GM18502 (cell line): Measurements from ENCODE around the gene PIK3R5.
A peak's percentile ranks its signal among the peaks of the same experiment; 100 is the strongest.

Experiments used
- ATAC-seq: cut with Tn5 transposase; IDR thresholded peaks from one replicate; pipeline ENCODE4 v1.9.1; 2021; ENCODE audit warnings: mild to moderate bottlenecking; ENCODE audit not compliant: unreplicated experiment, poor library complexity

The PIK3R5 gene

GRCh38 chr17:8884336-8884990, 81.0 kb downstream of the PIK3R5 start:
- ATAC-seq = no peak

DNA sequence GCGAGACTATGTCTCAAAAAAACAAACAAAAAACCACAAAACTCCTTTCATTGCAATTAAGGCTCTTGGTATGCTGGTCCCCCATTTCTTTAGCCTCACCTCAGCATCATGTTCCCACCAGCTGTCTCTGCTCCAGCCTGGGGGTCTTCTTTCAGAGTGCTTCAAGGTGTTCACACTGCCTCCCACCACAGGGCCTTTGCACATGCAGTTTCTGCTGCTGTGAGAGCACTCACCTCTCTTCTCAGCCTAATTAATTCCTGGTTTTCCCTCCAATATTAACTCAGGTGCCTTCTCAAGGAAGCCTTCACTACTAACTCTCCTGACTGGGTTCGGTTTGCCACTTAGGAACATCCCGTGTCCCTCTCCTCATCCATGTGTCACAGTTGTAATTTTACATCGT, 82.2 kb downstream of the PIK3R5 start:
- no peak for ATAC-seq

- ATAC-seq = no peak
These were observed 83.9 kb downstream of the PIK3R5 start for GRCh38 chr17:8881606-8882005.

- no peak for ATAC-seq
These were observed 85.0 kb downstream of the PIK3R5 start for GRCh38 chr17:8880466-8880865.

DNA sequence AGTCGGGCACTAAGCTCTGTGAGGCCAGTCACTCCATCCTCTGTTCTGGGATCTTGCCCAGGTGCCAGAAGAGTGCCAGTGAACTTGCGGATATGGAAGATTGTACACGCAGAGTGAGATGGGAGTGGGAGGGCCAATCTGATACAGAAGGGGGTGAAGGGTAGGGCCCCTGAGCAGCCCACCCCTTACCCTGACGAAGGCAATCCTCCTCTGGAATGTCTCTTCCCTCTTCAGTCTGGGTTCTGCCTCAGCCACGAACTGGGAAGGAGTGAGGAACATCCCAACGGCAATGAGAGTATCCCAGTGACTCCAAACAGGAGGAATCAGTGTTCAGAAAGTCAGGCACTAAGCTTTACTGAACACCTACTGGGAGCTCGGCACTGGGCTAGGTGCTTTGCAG, 86.1 kb downstream of the PIK3R5 start:
- ATAC-seq = no peak

DNA sequence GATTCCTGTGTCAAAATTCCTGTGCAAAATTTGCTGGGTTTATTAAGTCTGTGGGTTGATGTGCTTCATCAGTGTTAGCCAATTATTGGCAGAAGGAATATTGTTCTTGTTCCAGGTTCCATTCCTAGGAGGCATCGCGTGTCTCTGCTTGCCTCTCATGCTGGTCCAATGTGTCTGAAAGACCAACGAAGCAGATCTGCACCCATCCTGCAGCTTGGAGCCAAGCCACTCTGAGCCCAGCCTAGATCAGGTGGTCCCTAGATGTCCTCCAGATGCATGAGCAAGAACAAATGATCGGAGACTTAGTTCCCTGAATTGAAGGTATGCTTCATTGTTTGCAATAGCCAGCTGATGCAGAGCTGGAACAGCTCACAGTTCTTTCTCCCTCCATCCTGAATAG, 87.5 kb downstream of the PIK3R5 start:
- ATAC-seq = no peak

- ATAC-seq = no peak
These were observed 89.5 kb downstream of the PIK3R5 start for GRCh38 chr17:8875957-8876356.

- ATAC-seq = no peak
These were observed 90.1 kb downstream of the PIK3R5 start for GRCh38 chr17:8875436-8875835.

DNA sequence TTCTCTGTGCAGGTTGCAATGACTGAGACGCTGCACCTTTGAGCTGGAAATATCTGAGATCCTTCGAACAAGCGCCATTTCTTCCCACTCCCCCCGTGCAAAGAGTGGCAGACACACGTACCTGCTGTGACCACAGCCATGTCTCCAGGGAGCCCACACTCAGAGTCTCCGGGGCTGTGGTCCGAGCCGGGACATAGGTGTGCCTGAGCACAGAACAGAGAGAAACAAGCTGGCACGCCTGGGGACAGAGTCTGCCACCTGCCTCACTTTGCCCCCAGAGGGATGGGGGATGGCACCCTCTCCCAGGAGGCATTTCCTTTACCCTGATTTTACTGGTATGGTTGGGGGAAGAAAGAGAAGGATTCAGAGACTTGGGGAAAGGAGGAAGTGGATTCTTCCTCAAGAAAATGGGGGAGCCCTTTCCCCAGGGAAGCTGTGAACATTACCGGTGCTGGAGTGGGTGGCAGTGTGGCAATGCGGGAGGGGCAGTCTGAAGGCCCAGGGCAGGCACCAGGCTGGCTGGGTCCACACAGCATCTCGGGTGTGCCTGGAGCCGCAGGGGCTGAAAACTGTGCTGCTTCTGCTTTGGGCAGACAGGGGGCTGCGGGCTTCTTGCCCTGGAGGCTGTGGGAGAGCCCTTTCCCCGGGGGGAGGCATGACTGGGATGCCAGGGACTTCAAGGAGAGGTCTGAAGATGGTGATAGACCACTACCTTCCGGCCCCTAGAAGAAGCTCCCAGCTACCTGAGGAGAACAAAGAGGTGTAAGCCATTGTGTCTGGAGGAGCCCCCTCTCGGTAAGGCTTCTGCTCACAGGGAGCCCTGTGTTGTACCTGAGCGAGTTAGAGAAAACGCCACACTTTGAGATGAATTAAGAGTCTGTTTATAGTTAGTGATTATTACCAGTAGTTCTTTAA, 91.4 kb downstream of the PIK3R5 start:
- ATAC-seq = no peak

- no peak for ATAC-seq
These were observed 92.6 kb downstream of the PIK3R5 start for GRCh38 chr17:8872705-8873435.

DNA sequence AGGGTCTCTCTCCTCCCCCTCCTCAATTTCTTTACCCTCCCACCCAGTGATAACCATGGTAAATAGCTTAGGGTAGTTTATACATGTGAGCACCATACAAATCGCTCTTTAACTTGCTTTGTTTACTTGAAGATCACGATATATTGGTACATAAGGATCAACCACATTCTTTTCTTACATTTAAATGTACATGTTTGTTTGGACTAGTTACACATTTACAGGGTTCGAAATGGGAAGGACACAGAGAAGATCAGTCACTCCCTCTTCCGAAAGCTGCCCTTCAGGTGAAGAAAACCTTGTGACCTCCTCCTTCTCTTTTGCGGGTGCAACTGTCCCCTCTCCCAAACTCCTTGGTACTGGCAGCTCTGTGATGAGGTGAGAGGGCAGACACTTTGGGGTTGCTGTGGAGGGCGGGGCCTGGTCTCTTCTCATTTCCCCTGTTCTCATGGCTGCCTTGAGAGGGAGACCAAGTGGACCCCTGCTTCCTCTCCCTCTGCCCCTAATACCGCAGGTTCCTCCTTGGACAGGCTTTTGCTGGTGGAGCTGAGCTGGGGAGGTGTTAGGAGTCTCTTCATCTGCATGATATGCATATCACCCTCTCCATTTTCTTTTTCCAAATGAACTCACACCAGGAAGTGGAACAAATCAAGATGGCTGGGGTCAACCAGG, 93.3 kb downstream of the PIK3R5 start:
- ATAC-seq = no peak

DNA sequence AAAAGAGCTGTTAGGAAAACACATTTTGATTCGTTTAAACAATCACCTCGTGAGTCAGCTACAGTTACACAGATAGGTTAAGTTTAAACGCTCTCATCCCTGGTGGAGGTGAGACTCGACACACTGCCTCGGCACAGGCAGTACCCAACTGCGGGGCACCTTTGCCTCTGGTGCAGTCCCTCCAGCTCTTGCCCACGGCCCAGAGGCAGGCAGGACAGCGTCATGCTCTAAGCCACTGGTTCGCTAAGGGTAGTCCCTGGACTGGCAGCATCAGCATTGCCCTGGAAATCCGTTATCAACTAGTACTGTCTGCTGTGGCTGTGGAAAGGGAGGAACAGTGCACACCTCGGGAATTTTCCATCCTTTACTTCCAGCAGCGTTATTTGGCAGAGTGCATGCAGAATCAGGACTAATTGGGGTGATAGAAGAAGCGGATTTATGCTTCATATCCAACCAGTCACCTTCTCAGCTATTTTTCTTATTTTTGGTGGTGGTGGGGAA, 94.4 kb downstream of the PIK3R5 start:
- ATAC-seq = no peak

DNA sequence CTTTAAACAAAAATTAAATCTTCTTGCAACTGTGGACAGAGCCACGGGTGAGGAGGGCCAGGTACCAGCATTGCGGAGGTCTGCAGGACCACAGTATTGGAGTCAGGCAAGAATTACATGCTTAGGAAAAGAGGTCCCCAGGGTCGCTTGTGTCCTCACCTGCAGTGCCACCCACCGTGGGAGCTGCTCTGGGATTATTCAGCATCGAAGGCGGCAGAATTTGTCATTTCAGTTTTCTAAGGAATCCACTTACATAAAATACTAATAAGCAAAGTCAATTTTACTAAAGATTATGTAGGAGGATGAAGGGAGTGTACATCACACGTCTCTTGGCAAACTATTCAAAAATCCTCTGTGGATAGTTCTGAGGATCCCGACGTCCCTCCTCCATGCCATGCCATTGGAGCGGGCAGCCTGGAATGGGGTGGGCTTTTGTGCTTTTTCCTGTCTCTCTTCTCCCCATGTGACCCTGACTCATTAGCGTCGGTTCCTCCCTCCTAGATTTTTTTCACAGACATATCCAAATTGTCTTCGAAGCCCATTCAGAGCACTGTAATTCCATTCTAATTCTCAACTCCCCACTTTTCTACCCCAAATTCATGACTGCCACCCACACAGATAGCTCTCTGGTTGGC, 95.0 kb downstream of the PIK3R5 start:
- ATAC-seq = no peak

DNA sequence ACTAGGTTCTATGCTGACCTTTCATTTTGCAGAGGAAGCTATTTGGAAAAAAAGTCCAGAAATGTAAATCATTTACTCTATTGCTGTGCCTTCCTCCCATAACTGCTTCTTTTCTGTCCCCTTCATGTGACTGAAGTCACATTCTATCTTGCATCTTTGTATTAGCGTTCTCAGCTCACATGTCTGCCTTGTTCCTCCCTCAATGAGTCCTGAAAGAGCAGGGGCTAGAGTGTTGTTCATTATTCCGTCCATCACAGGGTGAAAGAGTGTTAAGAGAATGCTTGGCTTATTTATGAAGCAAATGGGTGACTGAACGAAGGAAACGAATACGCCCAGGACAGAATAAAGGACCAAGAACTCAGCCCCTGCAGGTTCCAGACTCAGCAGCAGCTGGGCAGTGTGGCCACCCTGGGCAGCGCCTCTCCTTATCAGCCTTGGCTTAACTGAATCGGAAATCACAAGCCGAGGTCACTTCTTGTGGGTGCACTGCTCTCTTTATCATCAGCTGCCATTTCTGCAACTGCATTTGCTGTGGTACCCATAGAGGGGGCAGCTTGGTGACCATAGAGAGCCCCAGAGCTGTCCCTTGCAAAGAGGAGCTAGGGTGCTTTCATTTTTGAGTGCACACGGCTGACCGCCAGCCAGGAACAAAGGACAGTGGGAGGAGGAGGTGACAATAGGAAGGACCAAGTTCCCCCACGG, 96.2 kb downstream of the PIK3R5 start:
- ATAC-seq = no peak

- ATAC-seq = peak; percentile 47
These were observed 97.0 kb downstream of the PIK3R5 start for GRCh38 chr17:8868529-8868951.

DNA sequence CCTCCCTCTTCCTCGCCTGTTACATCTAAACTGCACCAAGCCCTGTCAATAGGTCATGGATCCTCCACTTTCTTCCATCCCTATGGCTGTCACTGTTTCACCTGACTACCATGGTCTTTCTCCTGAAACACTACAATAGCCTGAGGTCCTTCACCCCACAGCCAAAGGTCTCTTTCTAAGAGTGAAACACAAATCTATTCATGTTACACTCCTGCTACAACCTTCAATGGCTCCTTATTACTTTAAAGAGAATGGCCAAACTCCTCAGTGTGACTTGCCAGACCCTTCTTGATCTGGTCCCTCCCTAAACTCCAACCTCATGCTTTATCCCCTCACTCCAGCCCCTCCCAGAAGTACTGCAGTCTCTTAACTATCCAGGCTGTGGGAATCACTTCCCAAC, 97.4 kb downstream of the PIK3R5 start:
- ATAC-seq = no peak

GRCh38 chr17:8867361-8867981, 98.0 kb downstream of the PIK3R5 start, which contains the start of gene PIK3R6:
Gene PIK3R6, minus strand, starts transcription at chr17:8867674. Its CDS starts 17,880 bp downstream, at chr17:8849794.
- no peak for ATAC-seq

DNA sequence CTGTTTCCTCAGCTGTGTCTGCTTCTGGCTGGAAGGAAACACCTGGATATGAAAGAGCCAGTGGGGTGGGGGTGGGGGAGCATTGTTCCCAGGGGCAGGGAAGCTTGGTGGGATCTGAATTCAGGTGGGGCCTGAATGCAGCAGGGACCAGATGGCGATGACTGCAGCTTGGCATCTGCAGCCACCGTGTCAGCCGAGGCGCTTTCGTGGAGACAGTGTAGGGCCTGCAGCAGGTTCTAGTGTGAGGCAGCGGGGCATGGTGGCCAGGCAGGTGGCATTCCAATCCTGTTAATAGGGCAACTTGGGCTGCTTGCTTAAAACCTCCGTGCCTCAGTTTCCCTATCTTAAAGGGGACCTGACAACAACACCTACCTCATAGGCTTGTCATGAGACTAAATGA, 99.7 kb downstream of the PIK3R5 start:
- ATAC-seq = no peak

GRCh38 chr17:8865385-8865784, 100.1 kb downstream of the PIK3R5 start:
- no peak for ATAC-seq
